ENCODE data around the gene MRPL10.
A peak's percentile ranks its signal among the peaks of the same experiment; 100 is the strongest.

Gene MRPL10

DNA sequence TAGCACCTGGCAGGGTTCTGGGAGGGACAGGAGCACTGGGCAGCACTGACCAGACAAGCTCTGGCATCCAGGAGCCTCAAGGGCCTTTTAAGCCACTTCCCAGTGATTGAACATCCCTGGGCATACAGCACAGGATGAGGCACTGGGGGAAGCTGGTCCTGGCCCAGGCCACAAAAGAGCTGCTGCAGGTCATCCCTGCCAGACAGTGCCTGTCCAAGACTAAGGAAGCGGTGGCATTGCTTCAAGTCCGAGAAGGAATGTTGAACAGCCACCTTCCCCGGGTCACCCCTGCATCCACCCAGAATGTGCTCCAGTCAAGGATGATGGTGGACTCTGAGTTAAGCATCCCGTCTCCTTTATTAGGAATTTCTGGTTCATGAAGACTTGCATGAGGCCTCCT lies 8.6 kb downstream of the MRPL10 start:
- TF ChIP-seq EZH2 (optimal IDR thresholded peaks at IDR 0.05; ENCODE audit: low read depth, low read length) = no peak
- TF ChIP-seq EZH2phosphoT487 (IDR thresholded peaks at IDR 0.05; ENCODE audit: low read length) = no peak
- TF ChIP-seq CTCF (IDR thresholded peaks at IDR 0.05; ENCODE audit: low read length) = no peak
- H2AFZ ChIP-seq (ENCODE audit: low read length) = no peak overlapping the region
- no peaks in the 10 kb centered on the region for H3K9me2 ChIP-seq (replicated peaks; ENCODE audit: insufficient read depth, low read length)
- no peaks in the 10 kb centered on the region for H3K36me3 ChIP-seq (replicated peaks; ENCODE audit: insufficient read depth, low read length)
- no peaks in the 10 kb centered on the region for H3K9me3 ChIP-seq (replicated peaks; ENCODE audit: insufficient read depth, low read length)
- H3K4me2 ChIP-seq (ENCODE audit: low read depth, low read length) = peak overlapping the region; percentile 88
- H3K27me3 ChIP-seq (replicated peaks; ENCODE audit: insufficient read depth, low read length) = no peaks in the 10 kb centered on the region
- H3K27ac ChIP-seq (ENCODE audit: low read length) = no peak overlapping the region
- no peak overlapping the region for H3K9ac ChIP-seq (ENCODE audit: low read length)
- peaks cover 15% of the 10 kb centered on the region; the same call in 1 of the 2 replicates for H3K4me1 ChIP-seq (ENCODE audit: low read length)
- no peaks in the 10 kb centered on the region for H3F3A ChIP-seq (ENCODE audit: insufficient read depth, low read length)
- no peak overlapping the region for H3K4me3 ChIP-seq (ENCODE audit: low read length)
- no peaks in the 10 kb centered on the region for H4K20me1 ChIP-seq (ENCODE audit: insufficient read depth, low read length)
- peaks cover 19% of the 10 kb centered on the region for H3K79me2 ChIP-seq (ENCODE audit: low read length)
- no peak for DNase-seq

GRCh38 chr17:47821424-47822391 lies 9.6 kb downstream of the MRPL10 start, which contains the start of gene OSBPL7:
TSS of gene OSBPL7 (minus strand) at chr17:47821794. CDS start at chr17:47820278, 1,516 bp downstream.
- Histone ChIP-seq H2AFZ (ENCODE audit: low read length) (peak within 1 kb of the TSS; percentile 72), H3K9me3 (replicated peaks; ENCODE audit: insufficient read depth, low read length) (no peaks in the 10 kb centered on the region), H3K27ac (ENCODE audit: low read length) (peak within 1 kb of the TSS; percentile 4; the same call in 1 of the 2 replicates), H3K36me3 (replicated peaks; ENCODE audit: insufficient read depth, low read length) (no peaks in the 10 kb centered on the region), H4K20me1 (ENCODE audit: insufficient read depth, low read length) (no peaks in the 10 kb centered on the region), H3K4me3 (ENCODE audit: low read length) (peak within 1 kb of the TSS; percentile 91), H3F3A (ENCODE audit: insufficient read depth, low read length) (no peaks in the 10 kb centered on the region), H3K4me1 (ENCODE audit: low read length) (peaks cover 15% of the 10 kb centered on the region; the same call in 1 of the 2 replicates), H3K9me2 (replicated peaks; ENCODE audit: insufficient read depth, low read length) (no peaks in the 10 kb centered on the region), H3K79me2 (ENCODE audit: low read length) (peaks cover 19% of the 10 kb centered on the region), H3K4me2 (ENCODE audit: low read depth, low read length) (peak within 1 kb of the TSS; percentile 88), H3K9ac (ENCODE audit: low read length) (peak within 1 kb of the TSS; percentile 76), H3K27me3 (replicated peaks; ENCODE audit: insufficient read depth, low read length) (no peaks in the 10 kb centered on the region)
- peak; percentile 59 for TF ChIP-seq CTCF (IDR thresholded peaks at IDR 0.05; ENCODE audit: low read length)
- TF ChIP-seq EZH2 (optimal IDR thresholded peaks at IDR 0.05; ENCODE audit: low read depth, low read length) = no peak
- no peak for TF ChIP-seq EZH2phosphoT487 (IDR thresholded peaks at IDR 0.05; ENCODE audit: low read length)
- peak; percentile 76 for DNase-seq

DNA sequence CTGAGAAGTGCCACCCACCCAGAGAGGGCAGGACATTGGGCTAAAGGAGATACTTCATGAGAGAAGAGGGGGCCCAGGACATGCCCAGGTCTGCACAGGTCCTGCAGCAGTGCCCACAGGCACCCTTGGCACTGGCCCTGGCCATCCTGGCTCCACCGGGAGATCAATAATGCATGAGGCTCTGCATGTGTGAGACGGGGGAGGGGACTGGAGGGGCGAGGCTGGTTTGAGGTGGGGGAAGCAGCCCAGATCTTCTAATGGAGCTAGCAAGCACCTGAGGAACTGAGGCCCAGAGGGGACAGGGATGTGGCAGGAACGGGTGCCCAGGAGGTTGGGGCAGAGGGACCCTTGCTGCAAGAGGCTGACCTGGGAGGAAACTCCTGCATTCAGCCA lies 10.3 kb downstream of the MRPL10 start:
- H3K79me2 ChIP-seq (ENCODE audit: low read length) = peaks cover 19% of the 10 kb centered on the region
- peaks cover 15% of the 10 kb centered on the region; the same call in 1 of the 2 replicates for H3K4me1 ChIP-seq (ENCODE audit: low read length)
- no peaks in the 10 kb centered on the region for H4K20me1 ChIP-seq (ENCODE audit: insufficient read depth, low read length)
- H3K9me3 ChIP-seq (replicated peaks; ENCODE audit: insufficient read depth, low read length) = no peaks in the 10 kb centered on the region
- peak overlapping the region; percentile 91 for H3K4me3 ChIP-seq (ENCODE audit: low read length)
- no peaks in the 10 kb centered on the region for H3K36me3 ChIP-seq (replicated peaks; ENCODE audit: insufficient read depth, low read length)
- peak overlapping the region; percentile 88 for H3K4me2 ChIP-seq (ENCODE audit: low read depth, low read length)
- peak overlapping the region; percentile 76 for H3K9ac ChIP-seq (ENCODE audit: low read length)
- no peak for DNase-seq
- H2AFZ ChIP-seq (ENCODE audit: low read length) = peak overlapping the region; percentile 72
- no peak for TF ChIP-seq CTCF (IDR thresholded peaks at IDR 0.05; ENCODE audit: low read length)
- no peak for TF ChIP-seq EZH2phosphoT487 (IDR thresholded peaks at IDR 0.05; ENCODE audit: low read length)
- no peak for TF ChIP-seq EZH2 (optimal IDR thresholded peaks at IDR 0.05; ENCODE audit: low read depth, low read length)
- H3K27ac ChIP-seq (ENCODE audit: low read length) = no peak overlapping the region; the same call in 1 of the 2 replicates
- no peaks in the 10 kb centered on the region for H3K27me3 ChIP-seq (replicated peaks; ENCODE audit: insufficient read depth, low read length)
- H3K9me2 ChIP-seq (replicated peaks; ENCODE audit: insufficient read depth, low read length) = no peaks in the 10 kb centered on the region
- no peaks in the 10 kb centered on the region for H3F3A ChIP-seq (ENCODE audit: insufficient read depth, low read length)

All from MM.1S (cell line).